HTR-8/SVneo (cell line): ENCODE measurements around the gene RBFOX2.
"Not testable (repeated sequence)": the region's sequence is repeated elsewhere in the genome, so short reads cannot be mapped to it uniquely, and the experiment has no call there.

Experiments used
- DNase-seq: peaks from one replicate; pipeline ENCODE4 v3.0.0; 2011; ENCODE audit warnings: low spot score, mixed read lengths; ENCODE audit not compliant: insufficient read length
- FAIRE-seq: peaks from 2 replicates; lab custom pipeline; 2011; peaks lifted over from hg19 to GRCh38; lab: Jason Lieb, UNC

The RBFOX2 gene, protein sequence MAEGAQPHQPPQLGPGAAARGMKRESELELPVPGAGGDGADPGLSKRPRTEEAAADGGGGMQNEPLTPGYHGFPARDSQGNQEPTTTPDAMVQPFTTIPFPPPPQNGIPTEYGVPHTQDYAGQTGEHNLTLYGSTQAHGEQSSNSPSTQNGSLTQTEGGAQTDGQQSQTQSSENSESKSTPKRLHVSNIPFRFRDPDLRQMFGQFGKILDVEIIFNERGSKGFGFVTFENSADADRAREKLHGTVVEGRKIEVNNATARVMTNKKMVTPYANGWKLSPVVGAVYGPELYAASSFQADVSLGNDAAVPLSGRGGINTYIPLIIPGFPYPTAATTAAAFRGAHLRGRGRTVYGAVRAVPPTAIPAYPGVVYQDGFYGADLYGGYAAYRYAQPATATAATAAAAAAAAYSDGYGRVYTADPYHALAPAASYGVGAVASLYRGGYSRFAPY

DNA sequence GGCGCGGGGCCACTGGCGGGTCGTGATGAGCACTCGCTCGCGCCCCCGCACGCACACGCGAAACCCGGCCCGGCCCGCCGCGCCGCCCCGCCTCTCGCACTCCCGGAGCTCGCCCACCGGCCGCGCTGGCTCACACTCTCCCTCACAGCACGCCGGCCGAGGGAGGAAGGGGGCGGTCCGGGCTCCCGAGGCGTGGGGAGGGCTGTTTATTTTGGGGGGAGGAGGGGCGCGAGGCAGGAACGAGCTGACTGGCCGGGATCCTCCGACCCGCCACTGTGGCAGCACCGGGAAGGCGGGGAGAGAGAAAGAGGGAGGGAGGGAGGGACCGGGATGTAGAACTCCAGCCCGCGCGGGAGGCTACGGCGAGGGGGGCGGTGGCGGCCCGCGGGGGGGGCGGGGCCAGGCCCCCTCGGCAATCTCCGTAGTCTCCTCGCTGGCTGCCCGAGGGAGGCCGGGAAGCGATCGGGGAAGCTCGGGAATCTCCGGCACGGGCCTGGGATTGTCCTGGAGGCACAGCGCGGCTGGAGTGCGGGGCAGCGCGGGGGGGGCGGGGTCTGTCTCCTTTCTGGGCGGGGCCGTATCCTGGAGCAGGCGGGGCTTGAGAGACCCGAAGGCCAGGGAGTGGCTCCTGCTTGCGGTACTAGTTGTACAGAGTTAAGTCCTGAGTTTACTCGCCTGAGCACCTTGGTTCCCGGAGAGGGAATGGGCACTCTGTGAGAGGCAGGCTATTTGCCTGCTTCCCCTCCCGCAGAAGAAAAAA, at the start of gene RBFOX2:
Gene RBFOX2, minus strand, starts transcription at position 179 of the 760 bp plus-strand sequence. CDS start 399 bp downstream, outside the sequence.
- DNase-seq (peak; percentile 82), FAIRE-seq (no peak)

GRCh38 chr22:36077271-36077670, 48.6 kb upstream of the RBFOX2 start:
- FAIRE-seq, result no peak
- DNase-seq, result no peak

GRCh38 chr22:36075724-36076123, 47.1 kb upstream of the RBFOX2 start:
- FAIRE-seq, result no peak
- no peak for DNase-seq

GRCh38 chr22:36075230-36075629, 46.6 kb upstream of the RBFOX2 start:
- no peak for FAIRE-seq
- no peak for DNase-seq

GRCh38 chr22:36073476-36073875, 44.9 kb upstream of the RBFOX2 start:
- FAIRE-seq (no peak), DNase-seq (no peak)

DNA sequence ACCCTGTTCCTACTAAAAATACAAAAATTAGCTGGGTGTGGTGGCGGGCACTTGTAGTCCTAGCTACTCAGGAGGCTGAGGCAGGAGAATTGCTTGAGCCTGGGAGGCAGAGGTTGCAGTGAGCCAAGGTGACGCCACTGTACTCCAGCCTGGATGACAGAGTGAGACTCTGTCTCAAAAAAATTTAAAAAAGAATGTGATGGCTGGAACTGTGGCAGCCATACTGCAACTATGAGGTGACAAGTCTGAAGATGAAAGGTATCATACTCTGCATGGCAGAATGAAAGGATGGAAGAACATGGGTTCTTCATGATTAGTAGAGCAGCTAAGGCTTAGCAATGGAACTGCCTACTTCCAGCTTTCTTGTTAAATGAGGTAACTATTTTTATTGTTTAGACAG, 42.0 kb upstream of the RBFOX2 start:
- FAIRE-seq, DNase-seq: not testable (repeated sequence)

DNA sequence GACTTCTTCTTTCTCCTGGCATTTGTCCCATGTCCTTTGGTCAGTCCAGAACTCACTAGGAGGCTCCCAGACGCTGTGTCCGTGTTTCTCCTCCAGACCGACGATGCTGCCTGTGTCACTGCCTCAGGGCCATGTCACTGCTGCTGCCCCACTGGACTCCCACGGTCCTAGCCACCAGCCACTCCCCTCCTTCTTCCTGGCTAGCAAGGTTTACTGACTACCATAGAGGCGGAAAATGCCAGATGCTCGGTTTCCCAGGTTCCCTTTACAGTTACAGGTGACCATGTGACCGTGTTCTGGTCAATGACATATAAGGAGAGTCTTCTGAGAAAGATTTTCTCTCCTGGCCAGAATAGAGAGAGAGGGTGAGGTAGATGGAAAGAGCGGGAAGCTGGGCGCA, 40.7 kb upstream of the RBFOX2 start:
- FAIRE-seq (no peak), DNase-seq (no peak)

GRCh38 chr22:36068776-36069344, 40.2 kb upstream of the RBFOX2 start:
- DNase-seq (no peak), FAIRE-seq (no peak)

DNA sequence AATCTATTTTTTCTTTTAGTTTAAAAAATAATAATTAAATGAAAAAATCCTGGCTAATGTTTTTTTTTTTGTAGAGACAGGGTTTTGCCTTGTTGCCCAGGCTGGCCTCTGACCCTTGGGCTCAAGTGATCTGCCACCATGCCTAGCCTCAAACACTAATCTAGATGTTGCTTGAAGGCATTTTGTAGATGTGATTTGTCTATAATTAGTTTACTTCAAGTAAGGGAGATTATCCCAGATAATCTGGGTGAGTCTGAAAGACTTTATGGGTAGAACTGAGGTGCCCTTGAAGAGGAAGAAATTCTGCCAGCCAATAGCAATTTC, 38.6 kb upstream of the RBFOX2 start:
- no peak for DNase-seq
- FAIRE-seq, result no peak

GRCh38 chr22:36065775-36066544, 37.3 kb upstream of the RBFOX2 start:
- DNase-seq, result peak; percentile 89
- FAIRE-seq, result peak; percentile 85

GRCh38 chr22:36065462-36065774, 36.8 kb upstream of the RBFOX2 start:
- DNase-seq (no peak), FAIRE-seq (no peak)

DNA sequence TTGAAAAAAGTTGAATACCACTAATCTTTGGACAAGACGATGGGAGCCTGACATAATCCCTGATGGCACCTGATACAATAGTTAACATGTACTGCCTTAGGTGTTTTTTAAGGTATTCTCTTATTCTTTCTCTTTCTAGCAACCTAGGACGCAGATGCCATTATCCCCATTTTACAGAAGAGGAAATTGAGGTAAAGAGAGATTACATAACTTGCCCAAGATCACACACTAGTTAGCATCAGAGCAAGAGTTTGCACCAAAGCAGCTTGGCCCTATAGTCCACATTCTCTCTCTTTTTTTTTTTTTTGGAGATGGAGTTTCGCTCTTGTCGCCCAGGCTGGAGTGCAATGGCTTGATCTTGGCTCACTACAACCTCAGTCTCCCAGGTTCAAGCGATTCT, 35.7 kb upstream of the RBFOX2 start:
- no peak for FAIRE-seq
- DNase-seq, result no peak

GRCh38 chr22:36056980-36057379, 28.4 kb upstream of the RBFOX2 start:
- DNase-seq, result no peak
- FAIRE-seq, result no peak

DNA sequence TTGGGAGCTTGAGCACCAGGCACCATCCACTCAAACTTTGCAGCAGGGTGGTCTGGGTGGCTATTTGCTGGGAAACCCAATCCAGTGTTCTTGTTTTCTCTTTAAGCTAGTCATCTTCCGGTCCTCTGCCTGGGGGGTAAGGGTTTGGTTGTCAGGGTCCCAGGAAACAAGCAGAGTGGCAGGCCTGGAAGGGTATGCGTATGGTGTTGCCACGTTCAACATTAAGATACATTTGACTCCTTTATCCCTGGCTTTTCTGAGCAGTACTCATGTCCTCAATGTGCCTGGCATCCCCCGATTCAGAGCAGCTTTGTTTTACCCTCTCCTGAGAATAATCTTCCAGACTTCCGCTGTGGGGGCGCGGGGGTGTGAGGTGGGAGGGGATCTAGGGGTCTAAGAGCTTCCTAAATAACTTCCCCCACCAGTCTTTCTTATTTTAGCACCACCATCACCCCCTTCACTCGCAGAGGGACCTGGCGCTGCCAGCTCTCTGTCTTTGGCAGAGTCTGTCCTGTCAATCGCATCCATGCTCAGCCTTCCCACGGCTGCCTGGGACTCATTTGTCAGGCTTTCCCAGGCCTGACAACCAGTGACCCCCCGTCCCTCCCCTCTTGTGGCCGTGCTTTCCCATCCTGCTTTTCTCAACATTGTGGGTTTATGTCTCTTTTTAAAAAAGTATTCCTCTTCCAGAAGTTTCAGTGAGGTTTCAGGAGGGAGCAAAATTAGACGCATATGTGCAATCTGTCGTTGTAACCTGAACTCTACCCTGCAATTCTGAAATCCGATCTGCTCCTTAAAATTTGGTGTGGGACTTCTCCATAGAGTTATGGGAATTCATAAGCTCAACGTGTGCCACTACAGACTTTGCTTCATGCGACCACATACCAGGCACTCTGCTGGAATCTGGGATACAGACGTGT, 27.0 kb upstream of the RBFOX2 start:
- FAIRE-seq (no peak), DNase-seq (no peak)

- FAIRE-seq, DNase-seq: not testable (repeated sequence)
These were observed 25.8 kb upstream of the RBFOX2 start for GRCh38 chr22:36054446-36054845.

DNA sequence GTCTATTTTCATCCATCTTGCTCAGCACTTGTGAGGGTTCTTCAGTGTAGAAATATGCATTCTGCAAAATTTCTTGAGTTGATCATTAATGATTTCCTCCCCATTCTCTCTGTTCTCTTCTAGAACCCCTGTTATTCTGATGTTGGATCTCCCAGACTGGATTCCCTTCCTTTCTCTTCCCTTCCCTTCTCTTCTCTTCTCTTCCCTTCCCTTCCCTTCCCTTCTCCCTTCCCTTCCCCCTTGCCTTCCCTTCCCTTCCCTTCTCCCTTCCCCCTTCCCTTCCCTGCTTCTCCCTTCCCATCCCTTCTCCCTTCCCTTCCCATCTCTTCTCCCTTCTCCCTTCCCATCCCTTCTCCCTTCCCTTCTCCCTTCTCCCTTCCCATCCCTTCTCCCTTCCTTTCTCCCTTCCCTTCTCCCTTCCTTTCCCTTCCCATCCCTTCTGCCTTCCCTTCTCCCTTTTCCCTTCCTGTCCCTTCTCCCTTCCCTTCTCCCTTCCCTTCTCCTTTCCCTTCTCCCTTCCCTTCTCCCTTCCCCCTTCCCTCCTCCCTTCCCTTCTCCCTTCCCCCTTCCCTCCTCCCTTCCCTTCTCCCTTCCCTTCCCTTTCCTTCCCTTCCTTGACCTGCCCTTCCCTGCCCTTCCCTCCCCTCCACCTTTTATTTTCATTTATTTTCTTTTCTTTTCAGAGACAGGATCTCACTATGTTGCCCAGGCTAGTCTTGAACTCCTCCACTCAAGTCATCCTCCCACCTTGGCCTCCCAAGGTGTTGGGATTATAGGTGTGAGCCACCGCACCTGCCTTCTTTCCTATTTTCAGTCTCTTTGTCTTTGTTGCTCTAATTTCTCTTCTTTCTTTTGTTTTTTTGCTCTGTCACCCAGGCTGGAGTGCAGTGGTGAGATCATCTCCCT, 24.9 kb upstream of the RBFOX2 start:
- no peak for FAIRE-seq
- DNase-seq, result no peak

DNA sequence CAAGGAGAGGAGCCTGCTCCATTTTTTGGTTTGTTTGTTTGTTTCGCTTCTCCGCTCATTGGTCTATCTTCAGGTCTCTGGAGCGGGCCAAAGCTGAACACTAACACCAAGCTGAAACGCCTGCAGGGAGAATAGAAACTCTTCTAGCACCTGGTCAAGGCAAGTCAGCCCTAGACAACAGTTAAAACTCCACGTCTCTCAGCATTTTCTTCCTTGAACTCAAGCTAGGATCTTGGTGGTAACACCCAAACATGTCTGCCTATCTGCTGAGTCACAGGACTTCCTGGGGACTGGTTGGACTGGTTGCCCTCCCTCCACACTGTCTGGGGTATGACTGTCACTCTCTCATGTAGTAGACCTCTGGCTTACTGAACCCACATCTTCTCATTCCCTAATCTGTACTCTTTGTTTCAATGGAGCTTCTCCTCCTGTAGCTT, 23.9 kb upstream of the RBFOX2 start:
- no peak for DNase-seq

DNA sequence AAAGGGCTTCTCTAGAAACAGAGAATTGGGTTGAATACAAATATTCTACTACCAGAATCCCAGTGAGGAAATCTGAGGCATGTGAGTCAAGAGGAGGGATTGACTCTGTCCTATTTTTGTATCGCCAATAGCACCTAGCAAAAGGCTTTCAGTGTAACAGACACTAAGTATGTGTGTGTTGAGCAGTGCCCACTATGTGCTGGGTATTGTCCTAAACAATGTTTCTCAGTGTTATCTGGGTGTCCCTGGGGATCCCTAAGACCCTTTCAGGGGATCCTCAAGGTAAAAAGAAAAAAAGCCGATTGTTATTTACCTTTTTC, 21.0 kb upstream of the RBFOX2 start:
- DNase-seq, result no peak
- FAIRE-seq, result no peak

More for the DNA sequence above, 23.9 kb upstream of the RBFOX2 start:
- FAIRE-seq, result no peak
